T-helper 1 cell treated with Interleukin-12 subunit alpha and Interleukin-12 subunit beta and Interleukin-4 antibody, amounts not matched to agents 30 ng/mL and 1 ng/mL, for 36 hours (primary cell): ENCODE measurements around the gene ZNF487. TPM values are rescaled to one million over a fixed set of nuclear protein-coding genes. Genes with fewer than 3 reads are reported as not detected.
"Not testable (repeated sequence)": the region's sequence is repeated elsewhere in the genome, so short reads cannot be mapped to it uniquely, and the experiment has no call there.

Experiments used
- intact Hi-C: fragments of 100-400 bp; cut with micrococcal nuclease; formaldehyde crosslinking; loops from one replicate; pipeline ENCODE4 v1.15.1; 2024
- total RNA-seq: library from RNA; stranded (reverse); gene quantifications from 2 replicates; pipeline ENCODE4 v1.2.3, GENCODE V29; 2022

ZNF487 gene
- total RNA-seq, 1 donor from 2014 or later = 3.4 TPM

DNA sequence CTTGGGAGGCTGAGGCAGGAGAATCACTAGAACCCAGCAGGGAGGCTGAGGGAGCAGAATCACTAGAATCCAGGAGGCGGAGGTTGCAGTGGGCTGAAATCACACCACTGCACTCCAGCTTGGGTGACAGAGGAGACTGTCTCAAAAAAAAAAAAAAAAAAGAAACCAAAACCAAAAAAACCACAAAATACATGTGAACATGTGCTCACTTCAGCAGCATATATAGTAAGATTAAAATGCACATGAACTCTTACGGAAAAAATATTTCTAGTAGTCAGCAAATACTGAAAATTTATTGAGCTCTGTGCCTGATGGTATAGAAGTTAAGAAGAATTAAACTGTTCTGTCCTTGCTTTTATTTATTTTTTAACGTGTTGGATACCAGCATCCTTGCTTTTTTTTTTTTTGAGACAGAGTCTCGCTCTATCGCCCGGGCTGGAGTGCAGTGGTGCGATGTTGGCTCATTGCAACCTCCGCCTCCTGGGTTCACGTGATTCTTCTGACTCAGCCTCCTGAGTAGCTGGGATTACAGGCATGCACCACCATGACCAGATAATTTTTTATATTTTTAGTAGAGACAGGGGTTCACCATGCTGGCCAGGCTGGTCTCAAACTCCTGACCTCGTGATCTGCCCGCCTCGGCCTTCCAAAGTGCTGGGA, 9.6 kb upstream of the ZNF487 start:
- intact Hi-C loops = loop anchor here (1.0 kb wide), 1 partner anchor 9 kb away; no protein-coding TSS in a partner anchor

DNA sequence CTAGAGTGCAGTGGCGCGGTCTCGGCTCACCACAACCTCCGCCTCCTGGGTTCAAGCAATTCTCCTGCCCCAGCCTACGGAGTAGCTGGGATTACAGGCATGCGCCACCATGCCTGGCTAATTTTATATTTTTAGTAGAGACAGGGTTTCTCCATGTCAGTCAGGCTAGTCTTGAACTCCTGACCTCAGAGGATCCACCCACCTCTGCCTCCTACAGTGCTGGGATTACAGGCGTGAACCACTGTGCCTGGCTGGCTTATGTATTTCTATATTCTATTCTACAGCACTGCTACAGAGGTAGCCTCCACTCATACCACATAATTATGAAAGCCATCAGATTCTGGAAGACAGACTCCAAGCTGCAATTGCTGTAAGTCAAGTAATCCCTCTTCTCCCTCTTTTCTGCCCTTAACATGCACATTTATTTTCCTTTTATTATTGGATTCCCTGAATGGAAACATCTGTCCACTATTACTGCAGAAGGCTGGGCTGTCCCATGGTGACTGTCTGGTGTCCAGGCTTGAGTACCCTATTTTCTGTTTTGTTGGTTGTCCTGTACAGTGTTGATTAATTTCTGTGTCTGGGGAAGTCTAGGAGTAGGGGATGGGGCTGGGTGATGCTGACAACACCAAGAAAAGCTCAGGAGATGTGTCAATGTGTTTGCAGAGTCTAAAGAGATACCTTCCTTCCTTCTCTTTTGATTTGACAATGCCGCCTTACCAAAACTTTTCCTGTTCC, 5.8 kb upstream of the ZNF487 start:
- intact Hi-C loops = no loop called here

DNA sequence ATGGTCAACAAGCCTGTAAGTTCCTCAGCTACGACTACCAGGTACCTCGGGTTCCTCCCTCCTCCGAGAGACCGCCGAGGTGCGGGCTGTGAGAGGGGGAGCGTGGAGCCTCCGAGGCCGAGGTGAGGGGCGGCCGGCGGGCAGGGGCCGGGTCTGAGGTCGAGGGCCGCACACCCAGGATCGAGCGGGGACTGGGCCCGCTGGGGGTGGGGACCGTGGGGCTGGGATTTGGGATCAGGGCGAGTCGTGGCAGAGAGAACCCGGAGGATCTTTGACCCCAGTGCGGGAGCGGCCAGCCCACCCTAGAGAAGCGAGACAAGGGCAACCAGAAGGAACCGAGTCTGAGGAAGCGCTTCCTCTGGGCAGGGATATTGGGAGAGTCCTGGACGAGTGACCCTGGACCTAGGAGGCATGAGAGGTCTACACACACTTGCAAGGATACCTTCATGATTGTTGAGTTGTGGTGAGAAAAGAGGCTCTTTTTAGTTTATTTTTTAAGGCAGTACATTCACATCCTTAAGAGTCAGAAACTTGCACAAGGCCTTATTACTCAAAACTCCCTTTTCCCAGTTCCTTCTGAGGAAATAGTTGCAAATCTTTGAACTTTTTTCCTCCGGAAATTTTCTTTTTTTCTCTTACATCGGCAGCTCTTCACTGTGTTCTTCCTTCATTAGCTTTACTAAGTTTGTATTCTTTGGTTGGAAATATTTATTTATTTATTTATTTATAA, 395 bp downstream of the ZNF487 start:
- intact Hi-C loops = no loop called here

DNA sequence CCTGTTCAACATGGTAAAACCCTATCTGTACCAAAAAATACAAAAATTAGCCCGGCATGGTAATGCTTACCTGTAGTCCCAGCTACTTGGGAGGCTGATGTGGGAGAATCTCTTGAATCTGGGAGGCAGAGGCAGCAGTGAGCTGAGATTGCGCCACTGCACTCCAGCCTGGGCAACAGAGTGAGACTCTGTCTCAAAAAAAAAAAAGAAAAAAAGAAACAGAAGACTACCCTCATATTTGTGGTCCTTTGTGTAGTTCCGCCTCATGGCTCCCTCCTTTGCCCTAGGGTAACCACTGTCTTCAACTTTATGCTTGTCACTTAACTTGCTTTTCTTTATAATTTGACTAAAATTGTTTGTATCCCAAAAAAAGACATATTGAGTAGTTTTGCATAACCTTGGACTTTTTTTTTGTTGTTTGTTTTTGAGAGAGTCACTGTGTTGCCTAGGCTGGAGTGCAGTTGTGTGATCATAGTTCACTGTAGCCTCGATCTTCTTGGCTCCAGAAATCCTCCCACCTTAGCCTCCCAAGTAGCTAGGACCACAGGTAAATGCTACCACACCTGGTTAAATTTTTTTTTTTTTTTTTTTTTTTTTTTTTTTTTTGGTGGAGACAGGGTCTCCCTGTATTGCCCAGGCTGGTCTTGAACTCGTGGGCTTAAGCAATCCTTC, 3.7 kb downstream of the ZNF487 start:
- intact Hi-C loops = no loop called here

DNA sequence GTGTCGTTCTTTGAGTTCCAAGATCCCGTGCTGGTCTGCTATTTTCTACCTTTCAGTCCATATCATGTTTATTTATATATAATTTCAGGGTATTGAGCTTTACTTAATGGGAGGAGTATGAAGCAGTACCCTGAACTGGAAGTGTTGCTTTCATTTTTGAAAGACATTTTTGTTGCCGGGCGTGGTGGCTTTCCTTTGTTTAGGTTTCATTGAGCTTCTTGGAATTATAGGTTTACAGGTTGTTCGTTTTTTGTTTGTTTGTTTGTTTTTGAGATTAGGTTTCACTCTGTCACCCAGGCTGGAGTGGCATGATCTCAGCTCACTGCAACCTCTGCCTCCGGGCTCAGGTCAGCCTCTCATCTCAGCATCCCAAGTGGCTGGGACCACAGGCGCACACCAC, 7.4 kb downstream of the ZNF487 start:
- intact Hi-C loops = loop anchor here (1.0 kb wide), 1 partner anchor 8 kb away; no protein-coding TSS in a partner anchor

DNA sequence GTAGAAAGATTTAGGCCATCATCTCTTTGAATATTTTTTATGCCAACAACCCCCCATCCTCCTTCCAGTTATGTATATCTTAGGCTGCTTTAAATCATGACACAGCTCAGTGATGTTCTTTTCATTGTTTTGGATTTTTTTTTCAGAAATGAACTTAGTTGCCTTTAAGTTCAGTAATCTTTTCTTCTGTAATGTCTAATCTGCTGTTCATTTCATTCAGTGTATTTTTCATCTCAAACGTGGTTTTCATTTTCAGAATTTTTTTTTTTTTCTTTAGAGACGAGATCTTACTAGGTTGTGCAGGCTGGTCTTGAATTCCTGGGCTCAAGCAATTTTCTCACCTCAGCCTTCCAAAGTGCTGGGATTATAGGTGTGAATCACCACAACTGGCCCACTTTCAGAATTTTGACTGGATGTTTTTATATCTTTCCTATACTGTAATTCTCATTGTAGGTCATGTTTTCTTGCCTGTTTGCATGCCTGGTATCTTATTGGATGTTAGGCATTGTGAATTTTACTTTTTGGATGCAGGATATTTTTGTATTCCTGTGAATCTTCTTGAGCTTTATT, 8.1 kb downstream of the ZNF487 start:
- intact Hi-C loops = loop anchor here (1.0 kb wide), 1 partner anchor 7 kb away; no protein-coding TSS in a partner anchor

DNA sequence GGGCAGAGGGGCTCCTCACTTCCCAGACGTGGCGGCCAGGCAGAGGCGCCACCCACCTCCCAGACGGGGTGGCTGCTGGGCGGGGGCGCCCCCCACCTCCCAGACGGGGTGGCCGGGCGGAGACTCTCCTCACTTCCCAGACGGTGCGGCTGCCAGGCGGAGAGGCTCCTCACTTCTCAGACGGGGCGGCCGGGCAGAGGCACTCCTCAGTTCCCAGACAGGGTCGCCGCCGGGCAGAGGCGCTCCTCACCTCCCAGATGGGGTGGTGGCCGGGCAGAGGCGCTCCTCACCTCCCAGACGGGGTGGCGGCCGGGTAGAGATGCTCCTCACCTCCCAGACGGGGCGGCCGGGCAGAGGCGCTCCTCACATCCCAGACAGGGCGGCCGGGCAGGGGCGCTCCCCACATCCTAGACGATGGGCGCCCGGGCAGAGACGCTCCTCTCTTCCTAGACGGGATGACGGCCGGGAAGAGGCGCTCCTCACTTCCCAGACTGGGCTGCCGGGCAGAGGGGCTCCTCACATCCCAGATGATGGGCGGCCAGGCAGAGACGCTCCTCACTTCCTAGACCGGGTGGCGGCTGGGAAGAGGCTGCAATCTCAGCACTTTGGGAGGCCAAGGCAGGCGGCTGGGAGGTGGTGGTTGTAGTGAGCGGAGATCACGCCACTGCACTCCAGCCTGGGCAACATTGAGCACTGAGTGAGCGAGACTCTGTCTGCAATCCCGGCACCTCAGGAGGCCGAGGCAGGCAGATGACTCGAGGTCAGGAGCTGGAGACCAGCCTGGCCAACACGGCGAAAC, 9.5 kb downstream of the ZNF487 start:
- intact Hi-C loops = not testable (repeated sequence)

DNA sequence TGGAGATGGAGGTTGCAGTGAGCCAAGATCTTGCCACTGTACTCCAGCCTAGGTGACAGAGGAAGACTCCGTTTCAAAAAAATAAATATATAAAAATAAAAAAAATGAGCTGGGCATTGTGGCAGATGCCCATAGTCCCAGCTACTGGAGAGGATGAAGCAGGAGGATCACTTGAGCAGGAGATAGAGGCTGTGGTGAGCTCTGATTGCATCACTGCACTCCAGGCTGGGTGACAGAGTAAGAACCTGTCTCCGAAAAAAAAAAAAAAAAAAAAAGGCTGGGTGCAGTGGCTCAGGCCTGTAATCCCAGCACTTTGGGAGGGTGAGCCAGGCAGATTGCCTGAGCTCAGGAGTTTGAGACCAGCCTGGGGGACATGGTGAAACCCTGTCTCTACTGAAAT, 11.8 kb downstream of the ZNF487 start:
- intact Hi-C loops = no loop called here

DNA sequence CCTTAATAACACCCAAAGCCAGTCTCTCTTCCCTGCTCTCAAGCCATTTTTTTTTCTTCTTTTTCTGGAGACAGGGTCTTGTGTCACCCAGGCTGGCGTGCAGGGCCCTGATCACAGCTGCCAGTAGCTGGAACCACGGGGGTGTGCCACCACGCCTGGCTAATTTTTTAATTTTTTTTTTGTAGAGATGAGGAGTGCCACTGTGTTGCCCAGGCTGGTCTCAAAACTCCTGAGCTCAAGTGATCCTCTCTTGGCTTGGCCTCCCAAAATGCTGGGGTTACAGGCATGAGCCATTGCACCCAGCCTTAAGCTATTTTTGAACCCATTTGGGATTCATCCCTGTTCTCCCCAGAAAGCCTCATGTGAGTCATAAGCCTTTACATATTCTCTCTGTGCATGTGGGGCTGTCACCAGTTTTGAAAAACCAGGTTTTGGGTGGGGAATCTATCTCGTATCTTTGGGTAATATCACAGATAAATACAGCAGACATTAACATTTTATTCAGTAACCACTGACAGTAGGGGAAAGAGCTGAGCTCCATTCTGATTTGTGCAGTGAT, 15.5 kb downstream of the ZNF487 start:
- intact Hi-C loops = loop anchor here (1.0 kb wide), 1 partner anchor 8 kb away; no protein-coding TSS in a partner anchor

DNA sequence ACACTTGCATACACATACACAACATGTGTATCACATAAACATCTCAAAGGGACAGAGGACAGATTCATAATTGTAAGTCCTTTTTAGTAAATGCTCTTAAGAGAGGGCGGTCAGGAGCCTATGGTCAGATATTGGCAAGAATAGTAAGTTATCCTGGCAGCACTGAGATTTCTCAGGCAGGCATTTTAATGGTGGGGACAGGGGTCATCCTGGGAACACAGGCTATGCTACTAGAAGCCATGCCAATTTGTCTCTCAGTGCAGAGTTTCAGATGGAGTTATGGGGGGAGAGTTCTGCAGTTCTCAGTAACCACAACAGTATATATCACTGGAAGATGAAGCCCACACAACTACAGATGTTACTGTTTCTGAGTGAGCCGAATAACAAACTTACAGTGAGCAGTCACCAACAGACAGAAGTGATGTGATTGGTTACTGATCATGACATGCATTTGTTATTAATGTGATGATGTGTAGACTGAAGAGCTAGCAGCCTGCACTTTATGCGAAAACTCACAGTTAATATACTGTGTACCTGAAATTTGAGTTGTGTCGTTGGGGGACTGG, 16.4 kb downstream of the ZNF487 start:
- intact Hi-C loops = no loop called here

DNA sequence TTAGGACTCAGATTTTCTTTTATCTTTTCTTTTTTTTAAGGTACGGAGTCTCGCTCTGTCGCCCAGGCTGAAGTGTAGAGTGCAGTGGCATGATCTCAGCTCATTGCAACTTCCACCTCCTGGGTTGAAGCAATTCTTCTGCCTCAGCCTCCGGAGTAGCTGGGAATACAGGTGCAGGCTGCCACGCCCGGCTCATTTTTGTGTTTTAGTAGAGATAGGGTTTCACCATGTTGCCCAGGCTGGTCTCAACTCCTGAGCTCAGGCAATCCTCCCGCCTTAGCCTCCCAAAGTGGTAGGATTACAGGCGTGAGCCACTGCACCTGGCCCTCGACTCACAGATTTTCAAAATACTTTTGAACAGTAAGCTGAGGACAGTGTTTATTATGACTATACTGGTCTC, 17.1 kb downstream of the ZNF487 start:
- intact Hi-C loops = not testable (repeated sequence)

DNA sequence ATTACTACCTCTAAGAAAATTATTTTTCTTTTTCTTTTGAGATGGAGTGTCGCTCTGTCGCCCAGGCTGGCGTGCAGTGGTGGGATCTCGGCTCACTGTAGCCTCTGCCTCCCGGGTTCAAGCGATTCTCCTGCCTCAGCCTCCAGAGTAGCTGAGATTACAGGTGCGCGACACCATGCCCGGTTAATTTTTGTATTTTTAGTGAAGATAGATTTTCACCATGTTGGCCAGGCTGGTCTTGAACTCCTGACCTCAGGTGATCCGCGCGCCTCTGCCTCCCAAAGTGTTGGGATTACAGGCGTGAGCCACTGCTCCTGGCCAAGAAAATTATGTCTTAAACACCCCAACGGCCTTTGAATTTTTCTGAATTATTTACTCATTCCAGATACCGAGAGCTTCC, 19.6 kb downstream of the ZNF487 start:
- intact Hi-C loops = not testable (repeated sequence)

DNA sequence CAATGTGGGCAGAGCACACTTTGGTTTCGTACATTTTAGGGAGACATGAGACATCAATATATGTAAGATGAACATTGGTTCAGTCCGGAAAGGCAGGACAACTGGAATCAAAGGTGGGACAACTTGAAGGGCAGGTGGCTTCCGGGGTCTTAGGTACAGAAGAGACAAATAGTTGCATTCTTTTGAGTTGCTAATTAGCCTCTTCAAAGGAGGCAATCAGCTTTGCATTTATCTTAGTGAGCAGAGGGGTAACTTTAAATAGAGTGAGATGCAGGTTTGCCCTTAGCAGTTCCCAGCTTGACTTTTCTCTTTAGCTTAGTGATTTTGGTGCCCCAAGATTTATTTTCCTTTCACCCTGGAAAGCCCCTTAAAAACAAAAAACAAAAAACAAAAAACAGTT, 21.3 kb downstream of the ZNF487 start:
- intact Hi-C loops = no loop called here

DNA sequence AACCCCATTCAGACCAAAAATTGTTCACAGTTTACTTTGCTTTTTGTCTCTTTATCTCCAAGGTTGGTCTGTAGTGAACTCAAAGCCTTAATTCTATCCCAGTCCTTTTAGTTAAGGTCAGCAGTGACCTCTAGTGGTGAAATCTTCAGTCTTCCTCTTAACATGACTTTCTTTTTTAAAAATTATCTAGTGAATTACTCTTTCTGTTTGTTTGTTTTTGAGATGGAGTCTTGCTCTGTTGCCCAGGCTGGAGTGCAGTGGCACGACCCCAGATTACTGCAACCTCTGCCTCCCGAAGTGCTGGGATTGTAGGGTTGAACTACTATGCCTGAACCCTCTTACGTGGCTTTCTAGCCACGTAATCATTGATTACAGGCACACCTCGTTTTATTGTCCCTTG, 25.0 kb downstream of the ZNF487 start:
- intact Hi-C loops = loop anchor here (1.0 to 5.0 kb wide), 12 partner anchors 72 to 709 kb away; partner anchors contain the start of gene BMS1

DNA sequence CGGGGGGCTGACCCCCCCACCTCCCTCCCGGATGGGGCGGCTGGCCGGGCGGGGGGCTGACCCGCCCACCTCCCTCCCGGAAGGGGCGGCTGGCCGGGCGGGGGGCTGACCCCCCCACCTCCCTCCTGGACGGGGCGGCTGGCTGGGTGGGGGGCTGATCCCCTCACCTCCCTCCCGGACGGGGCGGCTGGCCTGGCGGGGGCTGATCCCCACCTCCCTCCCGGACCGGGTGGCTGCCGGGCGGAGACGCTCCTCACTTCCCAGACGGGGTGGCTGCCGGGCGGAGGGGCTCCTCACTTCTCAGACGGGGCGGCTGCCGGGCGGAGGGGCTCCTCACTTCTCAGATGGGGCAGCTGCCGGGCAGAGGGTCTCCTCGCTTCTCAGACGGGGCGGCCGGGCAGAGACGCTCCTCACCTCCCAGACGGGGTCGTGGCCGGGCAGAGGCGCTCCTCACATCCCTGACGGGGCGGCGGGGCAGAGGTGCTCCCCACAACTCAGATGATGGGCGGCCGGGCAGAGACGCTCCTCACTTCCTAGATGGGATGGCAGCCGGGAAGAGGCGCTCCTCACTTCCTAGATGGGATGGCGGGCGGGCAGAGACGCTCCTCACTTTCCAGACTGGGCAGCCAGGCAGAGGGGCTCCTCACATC, 28.3 kb downstream of the ZNF487 start:
- intact Hi-C loops = not testable (repeated sequence)

DNA sequence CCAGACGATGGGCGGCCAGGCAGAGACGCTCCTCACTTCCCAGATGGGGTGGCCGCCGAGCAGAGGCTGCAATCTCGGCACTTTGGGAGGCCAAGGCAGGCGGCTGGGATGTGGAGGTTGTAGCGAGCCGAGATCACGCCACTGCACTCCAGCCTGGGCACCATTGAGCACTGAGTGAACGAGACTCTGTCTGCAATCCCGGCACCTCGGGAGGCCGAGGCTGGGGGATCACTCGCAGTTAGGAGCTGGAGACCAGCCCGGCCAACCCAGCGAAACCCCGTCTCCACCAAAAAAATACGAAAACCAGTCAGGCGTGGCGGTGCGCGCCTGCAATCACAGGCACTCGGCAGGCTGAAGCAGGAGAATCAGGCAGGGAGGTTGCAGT, 28.8 kb downstream of the ZNF487 start:
- intact Hi-C loops = not testable (repeated sequence)

DNA sequence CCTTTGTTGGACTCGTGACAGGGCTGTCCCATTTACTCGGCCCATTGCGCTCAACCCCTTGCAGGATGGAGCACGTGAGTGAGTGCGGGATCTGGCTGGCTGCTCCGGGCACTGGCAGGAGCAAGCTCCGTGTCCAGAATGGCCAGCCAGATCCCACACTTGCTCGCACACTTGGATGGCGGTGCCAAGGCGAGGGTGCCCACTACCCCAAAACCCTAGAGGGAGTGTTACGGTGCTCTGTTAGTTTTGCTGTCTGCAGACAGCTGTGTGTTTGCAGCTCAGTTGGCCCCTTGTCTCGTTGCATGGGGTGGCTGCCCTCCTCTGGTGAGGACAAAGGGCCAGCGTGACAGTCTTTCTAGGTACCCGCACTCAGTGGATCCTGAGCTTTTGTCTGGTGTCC, 34.2 kb downstream of the ZNF487 start:
- intact Hi-C loops = no loop called here

DNA sequence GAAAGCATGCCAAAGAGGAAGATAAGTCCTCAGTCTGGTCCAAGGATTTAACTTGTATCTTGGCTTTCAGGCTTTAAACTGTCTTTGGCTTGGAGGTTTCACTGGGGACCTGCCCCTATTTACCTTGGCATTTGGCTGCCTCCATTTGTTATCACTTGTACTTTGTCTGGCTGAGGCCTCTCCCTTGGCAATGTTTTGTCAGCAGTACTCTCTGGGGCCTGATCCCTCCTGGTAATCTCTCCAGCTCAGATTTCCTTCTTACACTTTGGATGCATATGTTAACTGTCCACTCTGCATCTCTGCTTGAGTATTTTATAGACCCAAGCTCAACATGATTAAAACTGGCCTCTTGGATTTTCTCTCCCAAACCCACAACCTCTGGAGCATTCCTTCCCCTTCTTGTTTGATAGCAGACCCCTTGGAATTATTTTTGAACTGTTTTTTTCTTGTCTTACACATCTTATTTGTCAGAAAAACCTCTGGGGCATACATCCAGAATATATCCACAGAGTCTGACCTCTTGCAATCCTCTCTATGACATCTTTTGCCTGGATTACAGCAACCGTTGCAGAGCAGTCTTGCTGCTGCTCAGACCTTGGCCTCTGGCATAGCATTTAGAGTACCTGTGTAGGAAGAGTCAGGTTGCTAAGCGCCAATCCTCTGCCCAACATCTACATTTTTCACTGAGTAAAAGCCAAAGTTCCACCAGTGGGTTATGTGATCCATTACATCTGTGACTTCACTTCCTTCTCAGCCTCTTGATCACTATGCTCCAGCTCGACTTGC, 35.2 kb downstream of the ZNF487 start:
- intact Hi-C loops = no loop called here
